Smooth muscle cell (in vitro differentiated cells): ENCODE data around the gene TAS2R46. TPM values are rescaled to one million over a fixed set of nuclear protein-coding genes. Genes with fewer than 3 reads are reported as not detected.

ENCODE experiments used
- DNase-seq: peaks from one replicate; lab custom pipeline; 2025; ENCODE audit not compliant: unreplicated experiment; lab: John Stamatoyannopoulos, UW
- H2AFZ ChIP-seq: fragments of 200-600 bp; sonication (generic); 2 replicates; pipeline ENCODE4 v1.6.0; 2016; ENCODE audit warnings: antibody characterized with exemption, low read depth, mild to moderate bottlenecking
- H3F3A ChIP-seq: fragments of 200-600 bp; sonication (generic); 2 replicates; pipeline ENCODE4 v1.6.0; 2017; ENCODE audit warnings: antibody characterized with exemption, low read depth
- H3K27ac ChIP-seq: fragments of 200-600 bp; sonication (generic); 2 replicates; pipeline ENCODE4 v1.5.1; 2016; ENCODE audit warnings: low read depth, mild to moderate bottlenecking
- H3K27me3 ChIP-seq: fragments of 200-600 bp; sonication (generic); 2 replicates; pipeline ENCODE4 v1.6.1; 2016; ENCODE audit warnings: low read depth, mild to moderate bottlenecking
- H3K36me3 ChIP-seq: fragments of 200-600 bp; sonication (generic); 2 replicates; pipeline ENCODE4 v1.5.1; 2016; ENCODE audit warnings: low read depth
- H3K4me1 ChIP-seq: fragments of 200-600 bp; sonication (generic); 2 replicates; pipeline ENCODE4 v1.5.1; 2016; ENCODE audit warnings: low read depth
- H3K4me2 ChIP-seq: fragments of 200-600 bp; sonication (generic); 2 replicates; pipeline ENCODE4 v1.6.0; 2016; ENCODE audit warnings: mild to moderate bottlenecking
- H3K4me3 ChIP-seq: fragments of 200-600 bp; sonication (generic); 2 replicates; pipeline ENCODE4 v1.5.1; 2016; ENCODE audit warnings: mild to moderate bottlenecking
- H3K79me2 ChIP-seq: fragments of 200-600 bp; sonication (generic); 2 replicates; pipeline ENCODE4 v1.6.0; 2016; ENCODE audit warnings: low read depth, mild to moderate bottlenecking
- H3K9ac ChIP-seq: fragments of 200-600 bp; sonication (generic); 2 replicates; pipeline ENCODE4 v1.6.0; 2016; ENCODE audit warnings: low read depth
- H3K9me3 ChIP-seq: fragments of 200-600 bp; sonication (generic); replicated peaks from 2 replicates; pipeline ENCODE4 v1.5.1; 2016; ENCODE audit warnings: low read depth
- H4K20me1 ChIP-seq: fragments of 200-600 bp; sonication (generic); 2 replicates; pipeline ENCODE4 v1.6.0; 2016; ENCODE audit warnings: low read depth
- CTCF ChIP-seq: fragments of 200-600 bp; sonication (generic); IDR thresholded peaks from 2 replicates; pipeline ENCODE4 v1.5.1; 2017; ENCODE audit warnings: borderline replicate concordance, mild to moderate bottlenecking, antibody characterized with exemption; ENCODE audit not compliant: insufficient read depth, poor library complexity, severe bottlenecking
- WGBS: methylation state at CpG from one replicate; pipeline ENCODE4 v1.1.7; 2016; ENCODE audit warnings: low lambda C conversion rate; 5-methylcytosine and 5-hydroxymethylcytosine counted together
- polyA plus RNA-seq: library from polyadenylated mRNA; unstranded; fragments of >200 nt; fragmentation: Nextera tagmentation; extraction: Ambion mirVana; gene quantifications from 2 replicates; pipeline ENCODE4 v1.2.1, GENCODE V29; 2016
- total RNA-seq: library from RNA; depleted of rRNA; stranded (reverse); fragments of >200 nt; gene quantifications from 2 replicates; pipeline ENCODE4 v1.2.3, GENCODE V29; 2014

TAS2R46 gene
- total and polyA plus RNA-seq, 2 experiments from 2014 or later = 3.6 TPM; not detected in 1

DNA sequence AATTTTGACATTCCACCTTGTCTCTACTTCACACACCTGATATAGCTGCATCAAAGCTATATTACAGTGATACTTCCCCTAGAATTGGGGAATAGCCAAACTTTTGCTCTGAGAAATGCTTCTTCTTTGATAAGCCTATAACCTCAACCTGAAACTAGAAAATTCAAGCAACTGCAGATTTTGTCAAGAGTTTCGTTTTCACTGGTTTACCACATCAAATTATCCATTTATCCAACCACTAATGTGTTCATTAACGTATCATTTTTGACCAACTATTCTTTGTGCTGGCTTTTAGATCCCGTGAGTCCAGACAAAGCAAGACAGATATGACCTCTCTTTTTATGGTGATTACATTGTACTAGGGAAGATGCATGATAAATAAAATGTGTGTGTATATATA lies 13.5 kb upstream of the TAS2R46 start:
- Histone ChIP-seq H3K9me3 (no peaks in the 10 kb centered on the region), H3K36me3 (no peaks in the 10 kb centered on the region), H3K79me2 (no peaks in the 10 kb centered on the region), H4K20me1 (no peaks in the 10 kb centered on the region), H3K27me3 (no peaks in the 10 kb centered on the region), H2AFZ (no peak overlapping the region), H3F3A (no peaks in the 10 kb centered on the region), H3K9ac (no peak overlapping the region), H3K4me3 (no peak overlapping the region), H3K27ac (no peak overlapping the region), H3K4me1 (no peaks in the 10 kb centered on the region), H3K4me2 (no peak overlapping the region)
- no peak for DNase-seq
- no peak for TF ChIP-seq CTCF
- WGBS = 80% methylated on average over 3 of the region's 3 CpGs

DNA sequence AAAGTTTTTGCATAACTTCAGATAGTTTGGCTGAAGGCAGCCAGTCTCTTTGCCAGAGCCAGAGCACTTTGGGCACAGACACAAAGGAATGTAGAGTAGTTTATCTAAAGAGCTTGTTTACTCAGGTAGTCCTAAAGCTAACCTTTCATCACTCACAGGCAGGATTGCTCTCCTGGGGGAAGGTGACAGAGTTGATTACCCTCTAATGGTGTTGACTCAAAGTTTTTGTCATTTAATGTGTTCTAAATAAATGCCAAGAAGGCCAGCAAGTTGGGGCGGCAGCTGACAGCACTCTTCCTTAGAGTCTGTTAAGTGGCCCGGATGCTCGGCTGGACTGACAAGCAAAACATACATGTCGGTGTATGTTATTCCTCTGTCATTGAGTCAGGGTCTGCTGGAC lies 9.3 kb upstream of the TAS2R46 start:
- Histone ChIP-seq H3K9ac (no peak overlapping the region), H3F3A (no peaks in the 10 kb centered on the region), H3K4me1 (no peaks in the 10 kb centered on the region), H3K4me3 (no peak overlapping the region), H3K27ac (no peak overlapping the region), H2AFZ (no peak overlapping the region), H4K20me1 (no peaks in the 10 kb centered on the region), H3K9me3 (no peaks in the 10 kb centered on the region), H3K36me3 (no peaks in the 10 kb centered on the region), H3K79me2 (no peaks in the 10 kb centered on the region), H3K27me3 (no peaks in the 10 kb centered on the region), H3K4me2 (no peak overlapping the region)
- 36% methylated on average over 4 of the region's 4 CpGs for WGBS
- no peak for DNase-seq
- no peak for TF ChIP-seq CTCF

- no peak for DNase-seq
- WGBS = 73% methylated on average over 1 of the region's 1 CpG
- peaks cover 3% of the 10 kb centered on the region for H3K79me2 ChIP-seq
Observed at GRCh38 chr12:11070999-11071398, 8.9 kb upstream of the TAS2R46 start.

More at GRCh38 chr12:11070999-11071398, 8.9 kb upstream of the TAS2R46 start:
- H3K9ac ChIP-seq = no peak overlapping the region
- H3K4me3 ChIP-seq = no peak overlapping the region
- no peaks in the 10 kb centered on the region for H3K36me3 ChIP-seq
- H3F3A ChIP-seq = no peaks in the 10 kb centered on the region
- no peaks in the 10 kb centered on the region for H4K20me1 ChIP-seq
- H3K4me2 ChIP-seq = no peak overlapping the region
- no peaks in the 10 kb centered on the region for H3K4me1 ChIP-seq
- H3K27ac ChIP-seq = no peak overlapping the region
- TF ChIP-seq CTCF = no peak
- no peaks in the 10 kb centered on the region for H3K9me3 ChIP-seq
- H3K27me3 ChIP-seq = no peaks in the 10 kb centered on the region
- H2AFZ ChIP-seq = no peak overlapping the region
